SK-N-SH (cell line): ENCODE data around the gene PIP4K2A. TPM values are rescaled to one million over a fixed set of nuclear protein-coding genes. Genes with fewer than 3 reads are reported as not detected.

Experiments used
- CTCF ChIA-PET: fragments of 300-600, 350-600 bp; formaldehyde crosslinking; extraction: SDS; loops from one replicate; lab custom pipeline; 2021; lab: Yijun Ruan, JAX
- POLR2A ChIA-PET: fragments of 350-600 bp; sonication (Branson Sonifier 250); formaldehyde crosslinking; extraction: SDS; loops from one replicate; lab custom pipeline; 2020; ENCODE audit warnings: antibody characterized with exemption, inconsistent platforms; lab: Yijun Ruan, JAX
- DNase-seq: peaks from one replicate; pipeline ENCODE4 v3.0.0; 2012
- H2AFZ ChIP-seq: fragments of 200-600 bp; sonication (generic); 2 replicates; pipeline ENCODE4 v1.8.1; 2016; ENCODE audit warnings: antibody characterized with exemption, mild to moderate bottlenecking, low read depth
- H3F3A ChIP-seq: fragments of 200-600 bp; sonication (generic); replicated peaks from 2 replicates; pipeline ENCODE3; 2016; ENCODE audit warnings: antibody characterized with exemption, mild to moderate bottlenecking; ENCODE audit not compliant: insufficient read depth
- H3K27ac ChIP-seq, 2 experiments: fragments of 200-500 bp in 1 of 2; fragments of 200-600 bp in 1 of 2; sonication (Bioruptor generic) in 1 of 2; sonication (generic), shearing (Covaris generic) in 1 of 2; 2 replicates each; pipeline versions ENCODE4 v1.5.1 to v1.6.1; 2014 to 2016; ENCODE audit warnings: low read depth in 2 of 2, inconsistent platforms in 1 of 2, low read length in 1 of 2, mild to moderate bottlenecking in 1 of 2, mixed read lengths in 1 of 2
- H3K27me3 ChIP-seq: fragments of 200-600 bp; sonication (generic), shearing (Covaris generic); 2 replicates; pipeline ENCODE4 v1.6.1; 2016; ENCODE audit warnings: mixed run types; ENCODE audit not compliant: insufficient read depth
- H3K36me3 ChIP-seq, 2 experiments: fragments of 200-500 bp in 1 of 2; fragments of 200-600 bp in 1 of 2; sonication (Bioruptor generic) in 1 of 2; sonication (generic) in 1 of 2; replicated peaks in 1 of 2; 2 replicates each; pipeline versions ENCODE3 to v1.5.1; 2014 to 2016; ENCODE audit warnings: low read length in 1 of 2, mild to moderate bottlenecking in 1 of 2; ENCODE audit not compliant: insufficient read depth in 2 of 2, control insufficient read depth in 1 of 2
- H3K4me1 ChIP-seq, 2 experiments: fragments of 200-500 bp in 1 of 2; fragments of 200-600 bp in 1 of 2; sonication (Bioruptor generic) in 1 of 2; sonication (generic), shearing (Covaris generic) in 1 of 2; 2 replicates each; pipeline versions ENCODE4 v1.5.1 to v1.6.1; 2014 to 2016; ENCODE audit warnings: low read depth in 1 of 2, low read length in 1 of 2, mixed run types in 1 of 2; ENCODE audit not compliant: insufficient read depth in 2 of 2, control insufficient read depth in 1 of 2
- H3K4me2 ChIP-seq: fragments of 200-600 bp; sonication (generic), shearing (Covaris generic); 2 replicates; pipeline ENCODE4 v1.6.1; 2017; ENCODE audit warnings: mixed run types
- H3K4me3 ChIP-seq, 2 experiments: fragments of 200-500 bp in 1 of 2; fragments of 200-600 bp in 1 of 2; sonication (Bioruptor generic) in 1 of 2; sonication (generic), shearing (Covaris generic) in 1 of 2; 2 replicates each; pipeline versions ENCODE4 v1.5.1 to v1.8.1; 2014 to 2016; ENCODE audit warnings: low read depth in 2 of 2, inconsistent platforms in 1 of 2, low read length in 1 of 2, mild to moderate bottlenecking in 1 of 2, mixed read lengths in 1 of 2, moderate library complexity in 1 of 2
- H3K79me2 ChIP-seq: fragments of 200-600 bp; sonication (generic); 2 replicates; pipeline ENCODE4 v1.8.1; 2017; ENCODE audit warnings: mild to moderate bottlenecking; ENCODE audit not compliant: insufficient read depth
- H3K9ac ChIP-seq: fragments of 200-600 bp; sonication (generic); 2 replicates; pipeline ENCODE4 v1.6.1; 2017; ENCODE audit warnings: mixed run types
- H3K9me2 ChIP-seq: fragments of 200-600 bp; sonication (generic); 2 replicates; pipeline ENCODE4 v1.6.1; 2017; ENCODE audit warnings: mixed run types
- H3K9me3 ChIP-seq: fragments of 200-600 bp; sonication (generic); 2 replicates; pipeline ENCODE4 v1.6.1; 2017; ENCODE audit warnings: mixed run types, mild to moderate bottlenecking, moderate library complexity
- H4K20me1 ChIP-seq: fragments of 200-600 bp; sonication (generic); 2 replicates; pipeline ENCODE4 v1.6.1; 2017; ENCODE audit warnings: mild to moderate bottlenecking, mixed run types; ENCODE audit not compliant: insufficient read depth
- CTCF ChIP-seq: fragments of 200-600 bp; sonication (generic); IDR thresholded peaks from 2 replicates; pipeline ENCODE4 v1.6.1; 2017; ENCODE audit warnings: antibody characterized with exemption, mild to moderate bottlenecking, moderate library complexity
- EP300 ChIP-seq, 2 experiments: IDR thresholded peaks; 2 replicates each; pipeline versions ENCODE4 v1.4.0 to v1.6.1; 2012; ENCODE audit warnings: borderline replicate concordance in 1 of 2, low read depth in 1 of 2, low read length in 1 of 2
- GABPA ChIP-seq: IDR thresholded peaks from 2 replicates; pipeline ENCODE4 v1.4.0; 2012; ENCODE audit warnings: low read depth, mild to moderate bottlenecking
- JUND ChIP-seq: IDR thresholded peaks from 2 replicates; pipeline ENCODE4 v1.4.0; 2012
- MAX ChIP-seq: IDR thresholded peaks from 2 replicates; pipeline ENCODE4 v1.4.0; 2012; ENCODE audit warnings: low read depth
- NFIC ChIP-seq: IDR thresholded peaks from 2 replicates; pipeline ENCODE4 v1.4.0; 2012; ENCODE audit warnings: borderline replicate concordance
- NRF1 ChIP-seq: IDR thresholded peaks from 2 replicates; pipeline ENCODE4 v1.6.1; 2012; ENCODE audit warnings: low read depth, mild to moderate bottlenecking, low read length
- RAD21 ChIP-seq: IDR thresholded peaks from 2 replicates; pipeline ENCODE4 v1.6.1; 2012; ENCODE audit warnings: mild to moderate bottlenecking, low read length
- RCOR1 ChIP-seq: fragments of 150-350 bp; IDR thresholded peaks from 2 replicates; pipeline ENCODE4 v1.6.1; 2017; ENCODE audit warnings: antibody characterized with exemption, low read length
- RFX5 ChIP-seq: IDR thresholded peaks from 2 replicates; pipeline ENCODE4 v1.6.1; 2012; ENCODE audit warnings: mild to moderate bottlenecking, improper control_type of control experiment, low read length
- RXRA ChIP-seq: IDR thresholded peaks from 2 replicates; pipeline ENCODE4 v1.4.0; 2012; ENCODE audit warnings: low read depth, mild to moderate bottlenecking, borderline replicate concordance
- SIN3A ChIP-seq: IDR thresholded peaks from 2 replicates; pipeline ENCODE4 v1.6.1; 2012; ENCODE audit warnings: low read depth, mild to moderate bottlenecking, low read length, moderate library complexity, borderline replicate concordance
- TCF12 ChIP-seq: IDR thresholded peaks from 2 replicates; pipeline ENCODE4 v1.4.0; 2012
- TEAD4 ChIP-seq: IDR thresholded peaks from 2 replicates; pipeline ENCODE4 v1.4.0; 2012; ENCODE audit warnings: mild to moderate bottlenecking, borderline replicate concordance; ENCODE audit not compliant: insufficient read depth
- YY1 ChIP-seq: IDR thresholded peaks from 2 replicates; pipeline ENCODE4 v1.4.0; 2012; ENCODE audit warnings: low read depth, mild to moderate bottlenecking
- WGBS: methylation state at CpG from one replicate; pipeline ENCODE4 v1.1.6; 2017; ENCODE audit warnings: low lambda C conversion rate; 5-methylcytosine and 5-hydroxymethylcytosine counted together
- polyA plus RNA-seq, 3 experiments: library from polyadenylated mRNA; depleted of rRNA; stranded (reverse); fragments of >200 nt; gene quantifications; 2 replicates each; pipeline ENCODE4 v1.2.3, GENCODE V29; 2012
- TF ChIP-seq, protein P1 (sequence below): IDR thresholded peaks from 2 replicates; pipeline ENCODE4; 2012
- TF ChIP-seq, protein P2 (sequence below): fragments of 150-350 bp; IDR thresholded peaks from 2 replicates; pipeline ENCODE4 v1.6.1; 2017; ENCODE audit warnings: antibody characterized with exemption, low read length, low read depth, borderline replicate concordance

PIP4K2A gene
- polyA plus RNA-seq, 1 of the 3 experiments (the other 2 are of a cell fraction): 10.8 TPM

DNA sequence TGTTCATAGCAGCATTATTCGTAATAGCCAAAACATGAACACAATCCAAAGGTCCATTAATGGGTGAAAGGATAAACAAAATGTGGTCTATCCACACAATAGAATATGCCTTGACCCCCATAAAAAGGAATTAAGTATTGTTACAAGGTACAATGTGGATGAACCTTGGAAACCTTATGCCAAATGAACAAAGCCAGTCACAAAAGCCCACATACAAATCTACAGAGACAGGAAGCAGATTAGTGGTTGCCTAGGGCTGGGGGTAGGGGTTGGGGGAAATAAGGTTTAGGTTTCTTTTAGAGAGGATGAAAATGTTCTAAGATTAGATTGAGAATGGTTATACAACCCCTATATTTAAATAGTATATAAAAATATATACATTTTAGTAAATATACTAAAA is 34.8 kb downstream of the PIP4K2A start (continued):
- TF ChIP-seq, protein P1, sequence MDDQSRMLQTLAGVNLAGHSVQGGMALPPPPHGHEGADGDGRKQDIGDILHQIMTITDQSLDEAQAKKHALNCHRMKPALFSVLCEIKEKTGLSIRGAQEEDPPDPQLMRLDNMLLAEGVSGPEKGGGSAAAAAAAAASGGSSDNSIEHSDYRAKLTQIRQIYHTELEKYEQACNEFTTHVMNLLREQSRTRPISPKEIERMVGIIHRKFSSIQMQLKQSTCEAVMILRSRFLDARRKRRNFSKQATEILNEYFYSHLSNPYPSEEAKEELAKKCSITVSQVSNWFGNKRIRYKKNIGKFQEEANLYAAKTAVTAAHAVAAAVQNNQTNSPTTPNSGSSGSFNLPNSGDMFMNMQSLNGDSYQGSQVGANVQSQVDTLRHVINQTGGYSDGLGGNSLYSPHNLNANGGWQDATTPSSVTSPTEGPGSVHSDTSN: no peak
- no peak for TF ChIP-seq TEAD4
- TF ChIP-seq CTCF: no peak
- TF ChIP-seq RFX5: no peak
- TF ChIP-seq SIN3A: no peak
- TF ChIP-seq GABPA: no peak
- no peak for TF ChIP-seq JUND
- TF ChIP-seq RAD21: no peak
- TF ChIP-seq MAX: no peak
- TF ChIP-seq, protein P2, sequence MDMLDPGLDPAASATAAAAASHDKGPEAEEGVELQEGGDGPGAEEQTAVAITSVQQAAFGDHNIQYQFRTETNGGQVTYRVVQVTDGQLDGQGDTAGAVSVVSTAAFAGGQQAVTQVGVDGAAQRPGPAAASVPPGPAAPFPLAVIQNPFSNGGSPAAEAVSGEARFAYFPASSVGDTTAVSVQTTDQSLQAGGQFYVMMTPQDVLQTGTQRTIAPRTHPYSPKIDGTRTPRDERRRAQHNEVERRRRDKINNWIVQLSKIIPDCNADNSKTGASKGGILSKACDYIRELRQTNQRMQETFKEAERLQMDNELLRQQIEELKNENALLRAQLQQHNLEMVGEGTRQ: no peak

- no peak for TF ChIP-seq RCOR1
- no peak for TF ChIP-seq EP300 (IDR thresholded peaks at IDR 0.05; ENCODE audit: borderline replicate concordance in 1 of 2, low read depth in 1 of 2, low read length in 1 of 2)
- no peak for TF ChIP-seq TCF12
- TF ChIP-seq RXRA: no peak
- TF ChIP-seq NRF1: no peak
- no peak for TF ChIP-seq RFX5
- TF ChIP-seq MAX: no peak
- TF ChIP-seq YY1: no peak
- TF ChIP-seq NFIC: no peak
- Histone ChIP-seq H3K27ac (no peak overlapping the region), H3K36me3 (no peaks in the 10 kb centered on the region), H3K27me3 (no peaks in the 10 kb centered on the region), H3K4me3 (no peak overlapping the region), H3K4me2 (no peak overlapping the region), H3K9me3 (no peaks in the 10 kb centered on the region), H2AFZ (no peak overlapping the region), H3K79me2 (peaks cover 71% of the 10 kb centered on the region), H4K20me1 (peaks cover 15% of the 10 kb centered on the region), H3K9me2 (no peaks in the 10 kb centered on the region), H3K9ac (no peak overlapping the region), H3K4me1 (peaks cover 14 to 24% of the 10 kb centered on the region in 2 experiments), H3F3A (peaks cover 13% of the 10 kb centered on the region)
- POLR2A ChIA-PET: no interaction called here
- DNase-seq: no peak
- CTCF ChIA-PET: interaction anchor here (1.3 kb wide), 1 partner anchor 15 kb away, joined by 3 read pairs; no protein-coding TSS in a partner anchor
- WGBS: 96% methylated on average over 5 of the region's 5 CpGs
These were observed 37.0 kb downstream of the PIP4K2A start for GRCh38 chr10:22677333-22677732.
